ENCODE measurements around the gene ADAMTS3.

- no peak for TF ChIP-seq REST (IDR thresholded peaks at IDR 0.05; ENCODE audit: low read depth)
- TF ChIP-seq RAD21 (IDR thresholded peaks at IDR 0.05; ENCODE audit: low read depth) = peak; percentile 61
These were observed 100.0 kb downstream of the ADAMTS3 start for GRCh38 chr4:72468904-72469502.
